Suprapubic skin (tissue), 3 donors: ENCODE results near the gene PPP1R10.

Source experiments
- POLR2A ChIP-seq, 2 donors: fragments of 450-650 bp; IDR thresholded peaks; one replicate each; pipeline ENCODE4 v1.6.1; 2017; ENCODE audit warnings: antibody characterized with exemption in 2 of 2, mild to moderate bottlenecking in 2 of 2, moderate library complexity in 2 of 2
- TF ChIP-seq, protein P1 (sequence below), 2 donors: fragments of 200-600 bp in 1 of 2; fragments of 450-650 bp in 1 of 2; sonication (generic) in 1 of 2; IDR thresholded peaks; one replicate each; pipeline ENCODE4 v1.5.1; 2016 to 2019; ENCODE audit warnings: antibody characterized with exemption in 2 of 2, mild to moderate bottlenecking in 1 of 2, moderate library complexity in 1 of 2

DNA sequence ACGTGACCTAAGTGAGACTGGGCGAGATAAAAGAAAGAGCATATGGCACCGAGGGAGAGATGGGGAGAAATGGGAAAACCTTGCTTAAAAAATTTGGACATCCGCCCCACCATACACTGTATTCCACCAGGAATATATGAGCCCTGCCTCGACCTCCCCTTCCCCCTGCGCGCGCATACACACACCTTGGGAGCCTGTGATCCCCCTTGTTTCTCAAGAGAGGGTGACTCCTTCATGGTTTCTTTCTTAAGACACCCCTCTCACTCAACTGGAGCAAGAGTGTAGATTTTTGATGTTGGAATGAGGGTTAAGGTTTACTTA, 45.3 kb downstream of the PPP1R10 start:
- no peak for TF ChIP-seq POLR2A (IDR thresholded peaks at IDR 0.05)
- TF ChIP-seq, protein P1, sequence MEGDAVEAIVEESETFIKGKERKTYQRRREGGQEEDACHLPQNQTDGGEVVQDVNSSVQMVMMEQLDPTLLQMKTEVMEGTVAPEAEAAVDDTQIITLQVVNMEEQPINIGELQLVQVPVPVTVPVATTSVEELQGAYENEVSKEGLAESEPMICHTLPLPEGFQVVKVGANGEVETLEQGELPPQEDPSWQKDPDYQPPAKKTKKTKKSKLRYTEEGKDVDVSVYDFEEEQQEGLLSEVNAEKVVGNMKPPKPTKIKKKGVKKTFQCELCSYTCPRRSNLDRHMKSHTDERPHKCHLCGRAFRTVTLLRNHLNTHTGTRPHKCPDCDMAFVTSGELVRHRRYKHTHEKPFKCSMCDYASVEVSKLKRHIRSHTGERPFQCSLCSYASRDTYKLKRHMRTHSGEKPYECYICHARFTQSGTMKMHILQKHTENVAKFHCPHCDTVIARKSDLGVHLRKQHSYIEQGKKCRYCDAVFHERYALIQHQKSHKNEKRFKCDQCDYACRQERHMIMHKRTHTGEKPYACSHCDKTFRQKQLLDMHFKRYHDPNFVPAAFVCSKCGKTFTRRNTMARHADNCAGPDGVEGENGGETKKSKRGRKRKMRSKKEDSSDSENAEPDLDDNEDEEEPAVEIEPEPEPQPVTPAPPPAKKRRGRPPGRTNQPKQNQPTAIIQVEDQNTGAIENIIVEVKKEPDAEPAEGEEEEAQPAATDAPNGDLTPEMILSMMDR (IDR thresholded peaks at IDR 0.05), result no peak
